GM21390 (cell line): ENCODE data around the gene SMC6.

ENCODE experiments used
- ATAC-seq: cut with Tn5 transposase; IDR thresholded peaks from one replicate; pipeline ENCODE4 v1.9.1; 2021; ENCODE audit not compliant: unreplicated experiment

Gene SMC6

GRCh38 chr2:17719562-17720371 lies 33.8 kb downstream of the SMC6 start:
- peak; percentile 77 for ATAC-seq

- ATAC-seq = no peak
Observed at GRCh38 chr2:17718689-17719088, 34.9 kb downstream of the SMC6 start.

- ATAC-seq = no peak
Observed at GRCh38 chr2:17717666-17718065, 35.9 kb downstream of the SMC6 start.

GRCh38 chr2:17713291-17713690 lies 40.3 kb downstream of the SMC6 start:
- no peak for ATAC-seq

- ATAC-seq = no peak
Observed at GRCh38 chr2:17710547-17711248, 42.9 kb downstream of the SMC6 start.

- no peak for ATAC-seq
Observed at GRCh38 chr2:17709897-17710296, 43.7 kb downstream of the SMC6 start.

GRCh38 chr2:17708501-17708900 lies 45.1 kb downstream of the SMC6 start:
- ATAC-seq = no peak

GRCh38 chr2:17706845-17707244 lies 46.8 kb downstream of the SMC6 start:
- ATAC-seq = no peak

GRCh38 chr2:17690776-17691175 lies 62.8 kb downstream of the SMC6 start:
- ATAC-seq = no peak

- no peak for ATAC-seq
Observed at GRCh38 chr2:17689010-17689409, 64.6 kb downstream of the SMC6 start.

GRCh38 chr2:17688600-17688999 lies 65.0 kb downstream of the SMC6 start:
- no peak for ATAC-seq

- ATAC-seq = no peak
Observed at GRCh38 chr2:17683981-17684380, 69.6 kb downstream of the SMC6 start.

GRCh38 chr2:17682098-17682857 lies 71.3 kb downstream of the SMC6 start:
- ATAC-seq = no peak

GRCh38 chr2:17680119-17680518 lies 73.5 kb downstream of the SMC6 start:
- ATAC-seq = no peak

GRCh38 chr2:17674817-17675216 lies 78.8 kb downstream of the SMC6 start:
- no peak for ATAC-seq

GRCh38 chr2:17672583-17673317 lies 80.9 kb downstream of the SMC6 start:
- no peak for ATAC-seq

- ATAC-seq = no peak
Observed at GRCh38 chr2:17667898-17668297, 85.7 kb downstream of the SMC6 start.

GRCh38 chr2:17664534-17664933 lies 89.1 kb downstream of the SMC6 start:
- no peak for ATAC-seq

GRCh38 chr2:17662723-17663122 lies 90.9 kb downstream of the SMC6 start:
- ATAC-seq = no peak

GRCh38 chr2:17661460-17661859 lies 92.2 kb downstream of the SMC6 start:
- no peak for ATAC-seq

GRCh38 chr2:17660219-17660618 lies 93.4 kb downstream of the SMC6 start:
- no peak for ATAC-seq
